IMR-90 (cell line): ENCODE results near the gene TREH. TPM values are rescaled to one million over a fixed set of nuclear protein-coding genes. Genes with fewer than 3 reads are reported as not detected.

ENCODE experiments used
- ATAC-seq: fragments of 200-7000 bp; cut with Tn5 transposase; 2 replicates; pipeline ENCODE4 v1.9.1; 2020; ENCODE audit warnings: low read depth, mild to moderate bottlenecking, moderate library complexity
- BruUV-seq: library from RNA; stranded (reverse); fragments of 400-500 nt; replicated peaks from 2 replicates; lab custom pipeline; 2021; lab: Mats Ljungman, UMichigan
- CTCF ChIA-PET: fragments of 300-600 bp; formaldehyde crosslinking; extraction: SDS; loops from one replicate; lab custom pipeline; 2021; ENCODE audit warnings: antibody characterized with exemption; lab: Yijun Ruan, JAX
- POLR2A ChIA-PET: fragments of 300-600 bp; sonication (Branson Sonifier 250); formaldehyde crosslinking; loops from one replicate; lab custom pipeline; 2022; ENCODE audit warnings: antibody characterized with exemption; ENCODE audit not compliant: unreplicated experiment; lab: Charles Lee
- DNase-seq: peaks from one replicate; pipeline ENCODE4 v3.0.0; 2013
- H2AFZ ChIP-seq: replicated peaks from 2 replicates; pipeline ENCODE3; 2013; ENCODE audit warnings: low read length, mild to moderate bottlenecking; ENCODE audit not compliant: poor library complexity
- H2AK5ac ChIP-seq: 2 replicates; pipeline ENCODE4 v1.6.1; 2013; ENCODE audit warnings: low read depth, low read length, inconsistent platforms
- H2AK9ac ChIP-seq: replicated peaks from 2 replicates; pipeline ENCODE3; 2013; ENCODE audit warnings: mild to moderate bottlenecking, low read depth, low read length, moderate library complexity; ENCODE audit not compliant: poor library complexity
- H2BK120ac ChIP-seq: 2 replicates; pipeline ENCODE4 v1.6.1; 2013; ENCODE audit warnings: low read depth, low read length, inconsistent platforms
- H2BK15ac ChIP-seq: 3 replicates; pipeline ENCODE4 v1.6.1; 2013; ENCODE audit warnings: low read depth, low read length, inconsistent platforms
- H2BK20ac ChIP-seq: 2 replicates; pipeline ENCODE4 v1.6.1; 2013; ENCODE audit warnings: low read depth, mild to moderate bottlenecking, inconsistent platforms, low read length, moderate library complexity
- H2BK5ac ChIP-seq: 2 replicates; pipeline ENCODE4 v1.6.1; 2013; ENCODE audit warnings: mild to moderate bottlenecking, low read depth, low read length, inconsistent platforms; ENCODE audit not compliant: poor library complexity, severe bottlenecking
- H3K14ac ChIP-seq: replicated peaks from 2 replicates; pipeline ENCODE4 v1.6.1; 2013; ENCODE audit warnings: low read depth, low read length, inconsistent platforms
- H3K18ac ChIP-seq: 2 replicates; pipeline ENCODE4 v1.6.1; 2013; ENCODE audit warnings: low read depth, low read length, control low read depth
- H3K23ac ChIP-seq: 2 replicates; pipeline ENCODE4 v1.6.1; 2013; ENCODE audit warnings: low read depth, low read length, inconsistent platforms
- H3K27ac ChIP-seq: 2 replicates; pipeline ENCODE4 v1.5.1; 2013; ENCODE audit warnings: mild to moderate bottlenecking, control low read depth, low read length; ENCODE audit not compliant: insufficient read depth
- H3K27me3 ChIP-seq: 2 replicates; pipeline ENCODE4 v1.6.1; 2013; ENCODE audit warnings: low read length; ENCODE audit not compliant: control insufficient read depth, insufficient read depth
- H3K36me3 ChIP-seq: 2 replicates; pipeline ENCODE4 v1.6.1; 2013; ENCODE audit warnings: low read length, mixed read lengths; ENCODE audit not compliant: control insufficient read depth, insufficient read depth
- H3K4ac ChIP-seq: 2 replicates; pipeline ENCODE4 v1.6.1; 2013; ENCODE audit warnings: low read depth, low read length, inconsistent platforms
- H3K4me1 ChIP-seq: 2 replicates; pipeline ENCODE4 v1.6.1; 2013; ENCODE audit warnings: low read length, mixed read lengths; ENCODE audit not compliant: control insufficient read depth, insufficient read depth
- H3K4me2 ChIP-seq: 2 replicates; pipeline ENCODE4 v1.6.1; 2013; ENCODE audit warnings: low read depth, mild to moderate bottlenecking, control low read depth, low read length, moderate library complexity
- H3K4me3 ChIP-seq: 2 replicates; pipeline ENCODE4 v1.5.1; 2013; ENCODE audit warnings: low read depth, mild to moderate bottlenecking, control low read depth, low read length, moderate library complexity; ENCODE audit not compliant: insufficient read depth
- H3K56ac ChIP-seq: 2 replicates; pipeline ENCODE4 v1.6.1; 2013; ENCODE audit warnings: low read length, inconsistent platforms; ENCODE audit not compliant: insufficient read depth; ENCODE audit errors: extremely low read depth
- H3K79me1 ChIP-seq, 2 experiments: 2 replicates each; pipeline ENCODE4 v1.6.1; 2013; ENCODE audit warnings: low read length in 2 of 2, inconsistent platforms in 1 of 2, low read depth in 1 of 2
- H3K9ac ChIP-seq: 2 replicates; pipeline ENCODE4 v1.6.1; 2013; ENCODE audit warnings: low read depth, low read length, control low read depth
- H3K9me1 ChIP-seq: 2 replicates; pipeline ENCODE4 v1.6.1; 2013; ENCODE audit warnings: low read length, inconsistent platforms; ENCODE audit not compliant: insufficient read depth
- H3K9me3 ChIP-seq: 2 replicates; pipeline ENCODE4 v1.6.1; 2013; ENCODE audit warnings: low read length; ENCODE audit not compliant: control insufficient read depth, insufficient read depth
- H4K20me1 ChIP-seq: 2 replicates; pipeline ENCODE4 v1.6.1; 2013; ENCODE audit warnings: low read length, inconsistent platforms; ENCODE audit not compliant: insufficient read depth
- H4K5ac ChIP-seq: 2 replicates; pipeline ENCODE4 v1.6.1; 2013; ENCODE audit warnings: mild to moderate bottlenecking, low read depth, low read length, control low read depth
- H4K8ac ChIP-seq, 2 experiments: 2 replicates each; pipeline ENCODE4 v1.6.1; 2013; ENCODE audit warnings: low read depth in 2 of 2, low read length in 2 of 2, control low read depth in 1 of 2, inconsistent platforms in 1 of 2
- H4K91ac ChIP-seq: 2 replicates; pipeline ENCODE4 v1.6.1; 2013; ENCODE audit warnings: low read depth, low read length, inconsistent platforms; ENCODE audit not compliant: insufficient read depth
- CHD1 ChIP-seq: IDR thresholded peaks from 2 replicates; pipeline ENCODE4 v1.6.1; 2012; ENCODE audit warnings: low read depth, low read length, improper control_type of control experiment
- MAFK ChIP-seq: IDR thresholded peaks from 2 replicates; pipeline ENCODE4 v1.6.1; 2012; ENCODE audit warnings: low read depth, low read length, improper control_type of control experiment
- NFE2L2 ChIP-seq: fragments of 150-350 bp; IDR thresholded peaks from 2 replicates; pipeline ENCODE4 v1.6.1; 2016; ENCODE audit warnings: low read depth, mild to moderate bottlenecking, low read length
- POLR2A ChIP-seq: IDR thresholded peaks from 2 replicates; pipeline ENCODE4 v1.6.1; 2012; ENCODE audit warnings: mild to moderate bottlenecking, low read depth, low read length
- RCOR1 ChIP-seq: IDR thresholded peaks from 2 replicates; pipeline ENCODE4 v1.6.1; 2012; ENCODE audit warnings: mild to moderate bottlenecking, low read length, improper control_type of control experiment; ENCODE audit not compliant: insufficient replicate concordance
- RFX5 ChIP-seq: IDR thresholded peaks from 2 replicates; pipeline ENCODE4 v1.8.0; 2012; ENCODE audit warnings: low read depth, mild to moderate bottlenecking, low read length, moderate library complexity
- SMC3 ChIP-seq: fragments of 150-350 bp; IDR thresholded peaks from 2 replicates; pipeline ENCODE4 v1.6.1; 2016; ENCODE audit warnings: low read depth, mild to moderate bottlenecking, antibody characterized with exemption, low read length, moderate library complexity
- WGBS, 2 experiments: methylation state at CpG; one replicate each; pipeline versions ENCODE4 v1.1.5 to v1.1.7; 2013; ENCODE audit warnings: missing lambda C conversion rate in 2 of 2; ENCODE audit not compliant: insufficient read length in 1 of 2; ENCODE audit errors: extremely low coverage in 2 of 2; 5-methylcytosine and 5-hydroxymethylcytosine counted together
- dilution Hi-C: fragments of 300-500 bp; cut with HindIII; formaldehyde crosslinking; loops from one replicate; pipeline ENCODE4 v1.14.3; 2018; ENCODE audit warnings: low sequenced_read_pairs; ENCODE audit not compliant: unreplicated experiment
- in situ Hi-C: fragments of 300-500 bp; cut with MboI; formaldehyde crosslinking; loops from 3 replicates; pipeline ENCODE4 v1.14.3; 2019; ENCODE audit warnings: low sequenced_read_pairs, inconsistent platforms, mixed read lengths
- intact Hi-C: fragments of 100-400 bp; cut with micrococcal nuclease; formaldehyde crosslinking; loops from 2 replicates; pipeline ENCODE4 v1.10.0; 2022
- polyA plus RNA-seq, 3 experiments: library from polyadenylated mRNA; depleted of rRNA; stranded (reverse); fragments of >200 nt; gene quantifications; 2 replicates each; pipeline ENCODE4 v1.2.3, GENCODE V29; 2012; ENCODE audit warnings: low replicate concordance in 1 of 3
- total RNA-seq: library from RNA; depleted of rRNA; stranded (reverse); fragments of >200 nt; gene quantifications from 2 replicates; pipeline ENCODE4 v1.2.3, GENCODE V29; 2012

Gene TREH
- total and polyA plus RNA-seq, 2 of the 4 experiments (the other 2 are of a cell fraction): not detected

DNA sequence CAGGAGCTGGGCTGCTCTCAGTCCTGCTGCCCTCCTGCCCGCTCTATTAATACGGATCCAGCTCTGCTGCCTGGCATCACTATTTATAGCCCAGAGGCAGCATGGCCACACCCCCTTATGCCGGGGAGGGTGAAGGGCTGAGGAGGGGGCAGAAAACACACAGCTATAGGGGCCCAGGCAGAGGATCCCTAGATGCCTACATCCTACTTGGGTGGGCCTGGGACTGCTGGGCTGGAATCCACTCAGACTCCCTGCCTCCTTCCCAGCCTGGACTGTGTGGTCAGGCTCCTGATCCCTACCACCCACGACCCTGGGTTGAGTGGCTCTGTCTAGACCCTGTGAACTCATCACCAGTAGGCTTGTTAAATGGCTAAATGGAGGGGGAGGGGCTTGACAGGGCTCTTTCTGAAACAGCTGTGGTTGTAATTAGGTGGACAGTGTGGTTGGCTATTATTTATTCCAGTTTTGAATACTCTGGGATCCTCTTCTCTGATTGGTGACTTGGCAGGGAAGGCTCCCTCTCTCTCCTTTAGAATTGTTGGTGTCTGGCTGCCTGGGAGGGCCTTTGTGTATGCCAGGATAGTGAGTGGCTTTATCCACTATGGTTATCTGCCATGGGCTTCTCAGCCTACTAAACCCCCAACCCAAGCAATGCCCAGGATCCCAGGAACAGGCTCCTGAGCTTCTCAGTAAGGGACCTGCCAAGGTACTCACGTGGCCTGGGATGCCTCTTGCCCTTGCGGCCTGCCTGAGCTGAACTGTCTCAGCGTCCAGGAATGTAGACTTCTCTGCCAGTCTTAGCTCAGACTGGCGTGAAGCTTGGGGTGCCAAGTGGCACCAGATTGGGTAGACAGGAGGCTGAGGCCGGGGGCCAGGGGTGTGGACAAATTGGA, 56.8 kb downstream of the TREH start (continued):
- TF ChIP-seq SMC3: no peak
- no peak for TF ChIP-seq NFE2L2
- no peak for TF ChIP-seq RCOR1

DNA sequence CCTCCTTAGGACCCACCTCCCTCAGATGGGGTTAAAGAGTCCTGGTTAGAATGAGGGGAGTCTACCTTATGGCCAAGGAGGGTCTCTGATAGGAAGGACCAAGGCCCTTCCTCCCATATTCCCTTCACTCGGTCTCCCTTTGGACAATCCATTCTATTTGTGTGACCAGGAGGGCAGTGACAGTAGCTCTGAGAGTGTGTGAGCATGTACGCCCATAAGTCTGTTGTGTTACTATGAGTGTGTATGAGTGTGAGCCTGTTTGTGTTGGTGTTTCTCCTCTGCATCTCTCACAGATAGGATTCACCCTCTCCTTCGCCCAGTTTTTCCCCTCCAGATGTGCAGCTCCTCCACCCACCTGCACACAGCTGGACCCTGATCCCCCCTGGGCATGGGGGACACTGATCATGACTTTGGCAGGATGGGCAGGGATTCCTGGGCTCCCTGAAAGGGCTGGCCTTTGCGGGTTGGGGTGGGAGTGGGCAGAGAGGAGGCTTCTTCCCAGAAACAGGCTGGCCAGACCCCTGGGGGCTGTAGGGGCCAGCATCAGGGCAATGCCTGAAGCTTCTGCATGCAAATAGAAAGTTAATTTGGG, 57.6 kb downstream of the TREH start:
- intact Hi-C loops: no loop called here

More for the DNA sequence above, 57.6 kb downstream of the TREH start:
- Histone ChIP-seq H4K20me1 (peaks cover 51% of the 10 kb centered on the region), H3K14ac (peak overlapping the region; percentile 99), H2AK5ac (peak overlapping the region; percentile 99), H2AK9ac (peak overlapping the region; percentile 87), H4K8ac (peak overlapping the region; percentile 67 to 90), H2BK20ac (peak overlapping the region; percentile 58), H3K9ac (peak overlapping the region; percentile 99), H3K56ac (peak overlapping the region; percentile 74), H3K4me2 (peak overlapping the region; percentile 99), H3K79me1 (peaks cover 17 to 69% of the 10 kb centered on the region in 2 experiments; a peak in 3 of 4 replicates), H3K23ac (peak overlapping the region; percentile 94), H3K9me1 (peaks cover 22% of the 10 kb centered on the region), H4K91ac (peak overlapping the region; percentile 87), H2BK120ac (peak overlapping the region; percentile 81), H3K9me3 (no peaks in the 10 kb centered on the region), H3K4ac (peak overlapping the region; percentile 92), H2BK5ac (peak overlapping the region; percentile 91), H3K4me3 (peak overlapping the region; percentile 87), H3K18ac (peak overlapping the region; percentile 77), H2AFZ (peak overlapping the region; percentile 74), H2BK15ac (peak overlapping the region; percentile 92), H3K36me3 (peaks cover 30% of the 10 kb centered on the region), H4K5ac (peak overlapping the region; percentile 65), H3K27ac (peak overlapping the region; percentile 95), H3K4me1 (peaks cover 43% of the 10 kb centered on the region), H3K27me3 (no peaks in the 10 kb centered on the region)
- ChIA-PET CTCF (interaction anchor here (0.6 to 2.0 kb wide), 2 partner anchors 10 to 1615 kb away, joined by 3 to 9 read pairs; no protein-coding TSS in a partner anchor), POLR2A (interaction anchor here (0.5 to 1.3 kb wide), 3 partner anchors 11 to 778 kb away, joined by 3 to 4 read pairs (median 3); no protein-coding TSS in a partner anchor)
- dilution Hi-C loops (no loop called here), in situ Hi-C loops (no loop called here)
- no peak for DNase-seq
- no peak for ATAC-seq
- no CpG with 5 or more reads among the region's 4 CpGs for WGBS, 2 experiments
- no TSS peak for BruUV-seq
- peak; percentile 79 for TF ChIP-seq POLR2A
- TF ChIP-seq RFX5: no peak
- peak; percentile 92; the same call in 1 of the 2 replicates for TF ChIP-seq CHD1
- TF ChIP-seq MAFK: no peak
- TF ChIP-seq SMC3: no peak
